ENCODE measurements around the gene MAG.

DNA sequence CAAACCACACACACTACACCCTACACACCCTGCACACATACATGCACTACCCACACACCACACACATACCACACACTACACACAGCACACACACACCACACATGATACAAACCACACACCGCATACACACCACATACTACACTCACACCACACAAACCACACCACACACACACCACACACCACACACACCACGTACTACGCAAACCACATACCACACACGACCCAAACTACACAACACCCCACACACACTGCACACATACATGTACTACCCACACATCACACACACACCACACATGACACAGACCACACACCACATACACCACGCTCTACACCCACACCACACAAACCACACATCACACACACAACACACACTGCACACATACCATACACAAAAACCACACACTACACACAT is 6.6 kb downstream of the MAG start:
- TF ChIP-seq ZNF737 (CRISPR knock-in tag; IDR thresholded peaks at IDR 0.05; ENCODE audit: borderline replicate concordance) (no peak), JUND (CRISPR knock-in tag; IDR thresholded peaks at IDR 0.05) (no peak), ZFP36 (IDR thresholded peaks at IDR 0.05; ENCODE audit: borderline replicate concordance, low read depth, low read length, partially characterized antibody) (no peak), EP300 (IDR thresholded peaks at IDR 0.05; ENCODE audit: low read depth in 2 of 2, low read length in 2 of 2) (no peak), EP300 (CRISPR knock-in tag; IDR thresholded peaks at IDR 0.05; ENCODE audit: borderline replicate concordance) (no peak), CBFB (CRISPR knock-in tag; IDR thresholded peaks at IDR 0.05) (no peak), EZH2 (conservative IDR thresholded peaks at IDR 0.05; ENCODE audit: low read depth, low read length) (no peak)
- TF ChIP-seq, protein P1, sequence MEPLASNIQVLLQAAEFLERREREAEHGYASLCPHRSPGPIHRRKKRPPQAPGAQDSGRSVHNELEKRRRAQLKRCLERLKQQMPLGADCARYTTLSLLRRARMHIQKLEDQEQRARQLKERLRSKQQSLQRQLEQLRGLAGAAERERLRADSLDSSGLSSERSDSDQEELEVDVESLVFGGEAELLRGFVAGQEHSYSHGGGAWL (CRISPR knock-in tag; IDR thresholded peaks at IDR 0.05): no peak
- TF ChIP-seq, protein P2, sequence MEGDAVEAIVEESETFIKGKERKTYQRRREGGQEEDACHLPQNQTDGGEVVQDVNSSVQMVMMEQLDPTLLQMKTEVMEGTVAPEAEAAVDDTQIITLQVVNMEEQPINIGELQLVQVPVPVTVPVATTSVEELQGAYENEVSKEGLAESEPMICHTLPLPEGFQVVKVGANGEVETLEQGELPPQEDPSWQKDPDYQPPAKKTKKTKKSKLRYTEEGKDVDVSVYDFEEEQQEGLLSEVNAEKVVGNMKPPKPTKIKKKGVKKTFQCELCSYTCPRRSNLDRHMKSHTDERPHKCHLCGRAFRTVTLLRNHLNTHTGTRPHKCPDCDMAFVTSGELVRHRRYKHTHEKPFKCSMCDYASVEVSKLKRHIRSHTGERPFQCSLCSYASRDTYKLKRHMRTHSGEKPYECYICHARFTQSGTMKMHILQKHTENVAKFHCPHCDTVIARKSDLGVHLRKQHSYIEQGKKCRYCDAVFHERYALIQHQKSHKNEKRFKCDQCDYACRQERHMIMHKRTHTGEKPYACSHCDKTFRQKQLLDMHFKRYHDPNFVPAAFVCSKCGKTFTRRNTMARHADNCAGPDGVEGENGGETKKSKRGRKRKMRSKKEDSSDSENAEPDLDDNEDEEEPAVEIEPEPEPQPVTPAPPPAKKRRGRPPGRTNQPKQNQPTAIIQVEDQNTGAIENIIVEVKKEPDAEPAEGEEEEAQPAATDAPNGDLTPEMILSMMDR (CRISPR knock-in tag; IDR thresholded peaks at IDR 0.05): no peak
- TF ChIP-seq, protein P3, sequence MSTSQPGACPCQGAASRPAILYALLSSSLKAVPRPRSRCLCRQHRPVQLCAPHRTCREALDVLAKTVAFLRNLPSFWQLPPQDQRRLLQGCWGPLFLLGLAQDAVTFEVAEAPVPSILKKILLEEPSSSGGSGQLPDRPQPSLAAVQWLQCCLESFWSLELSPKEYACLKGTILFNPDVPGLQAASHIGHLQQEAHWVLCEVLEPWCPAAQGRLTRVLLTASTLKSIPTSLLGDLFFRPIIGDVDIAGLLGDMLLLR (CRISPR knock-in tag; IDR thresholded peaks at IDR 0.05): no peak
